Kidney (tissue), 14 donors: ENCODE results near the gene IMMP2L. TPM values are rescaled to one million over a fixed set of nuclear protein-coding genes. Genes with fewer than 3 reads are reported as not detected.

Experiments used
- DNase-seq, 5 donors: peaks; one replicate each; pipeline ENCODE4 v3.0.0-alpha.2; 2013 to 2020
- FAIRE-seq: peaks from 2 replicates; lab custom pipeline; 2012; peaks lifted over from hg19 to GRCh38; lab: Jason Lieb, UNC
- H3K27ac ChIP-seq, 2 donors: one replicate each; pipeline ENCODE4 v1.7.0; 2013; ENCODE audit warnings: low read depth in 2 of 2, low read length in 2 of 2, inconsistent platforms in 1 of 2
- H3K27me3 ChIP-seq: one replicate; pipeline ENCODE4 v1.7.1; 2013; ENCODE audit warnings: low read length, inconsistent platforms; ENCODE audit not compliant: control insufficient read depth, insufficient read depth
- H3K36me3 ChIP-seq, 3 donors: one replicate each; pipeline versions ENCODE4 v1.7.0 to v1.7.1; 2013; ENCODE audit warnings: low read length in 3 of 3, control low read depth in 1 of 3, inconsistent platforms in 1 of 3; ENCODE audit not compliant: insufficient read depth in 3 of 3, control insufficient read depth in 2 of 3
- H3K4me1 ChIP-seq, 3 donors: one replicate each; pipeline versions ENCODE4 v1.7.0 to v1.7.1; 2013; ENCODE audit warnings: low read length in 3 of 3, inconsistent platforms in 1 of 3, low read depth in 1 of 3; ENCODE audit not compliant: control insufficient read depth in 2 of 3, insufficient read depth in 2 of 3
- H3K4me3 ChIP-seq, 3 donors: one replicate each; pipeline versions ENCODE4 v1.7.0 to v1.8.1; 2013; ENCODE audit warnings: low read length in 3 of 3, control low read depth in 1 of 3, inconsistent platforms in 1 of 3
- H3K9ac ChIP-seq, 3 donors: one replicate each; pipeline versions ENCODE4 v1.7.0 to v1.7.1; 2013; ENCODE audit warnings: low read length in 3 of 3, control low read depth in 1 of 3, inconsistent platforms in 1 of 3
- H3K9me3 ChIP-seq, 3 donors: one replicate each; pipeline versions ENCODE4 v1.7.0 to v1.7.1; 2013; ENCODE audit warnings: low read length in 3 of 3, control low read depth in 1 of 3, inconsistent platforms in 1 of 3; ENCODE audit not compliant: control insufficient read depth in 2 of 3, insufficient read depth in 1 of 3
- CTCF ChIP-seq: IDR thresholded peaks from 3 replicates; pipeline ENCODE4 v1.5.1; 2012; ENCODE audit warnings: mild to moderate bottlenecking, moderate library complexity, borderline replicate concordance; ENCODE audit not compliant: insufficient read depth; ENCODE audit errors: extremely low read depth
- intact Hi-C: fragments of 100-400 bp; cut with DNase I; formaldehyde crosslinking; loops from one replicate; pipeline ENCODE4 v1.11.1; 2022
- polyA plus RNA-seq: library from polyadenylated mRNA; stranded (reverse); fragments of 350-450 nt; fragmentation: Illumina TruSeq; extraction: RNeasy Lipid Tissue Mini Kit (QIAGEN cat#74804); gene quantifications from one replicate; pipeline ENCODE4 v1.2.3, GENCODE V29; 2014; ENCODE audit warnings: low read depth, low replicate concordance; ENCODE audit not compliant: insufficient read depth
- total RNA-seq: library from RNA; stranded (reverse); fragmentation: NEBNext Ultra II Directional; extraction: Animal tissue kit (Norgen Biotek cat#: 25700); gene quantifications from one replicate; pipeline ENCODE4 v1.2.1, GENCODE V29; 2021
- donor health status: control.
- donor health status: control.
- donor health status: control.
- donor health status: control.
- donor health status: control.
- donor health status: DM: yes; HTN: yes; CAD: no.
- donor health status: Normal renal cell carcinoma (clear cell type).

Gene IMMP2L
- total and polyA plus RNA-seq, 2 donors from 2014 or later, result 46.4 to 52.1 TPM

- DNase-seq (peak in 1 of 5 donors; percentile 19), FAIRE-seq (no peak)
- Histone ChIP-seq H3K4me3 (no peak overlapping the region), H3K9ac (no peak overlapping the region), H3K27me3 (no peaks in the 10 kb centered on the region), H3K4me1 (peaks cover 0 to 6% (median 0%) of the 10 kb centered on the region in 3 donors), H3K36me3 (no peaks in the 10 kb centered on the region), H3K27ac (no peak overlapping the region), H3K9me3 (no peaks in the 10 kb centered on the region)
- intact Hi-C loops, result no loop called here
- no peak for TF ChIP-seq CTCF
Observed at GRCh38 chr7:110830778-110831177, 731.5 kb downstream of the IMMP2L start.

GRCh38 chr7:110827936-110828335, 734.4 kb downstream of the IMMP2L start:
- Histone ChIP-seq H3K36me3 (no peaks in the 10 kb centered on the region), H3K4me3 (no peak overlapping the region), H3K9me3 (no peaks in the 10 kb centered on the region), H3K9ac (no peak overlapping the region), H3K4me1 (no peaks in the 10 kb centered on the region), H3K27ac (no peak overlapping the region), H3K27me3 (no peaks in the 10 kb centered on the region)
- intact Hi-C loops, result no loop called here
- FAIRE-seq (no peak), DNase-seq (no peak)
- no peak for TF ChIP-seq CTCF

- intact Hi-C loops, result no loop called here
- H3K9me3 ChIP-seq, result no peaks in the 10 kb centered on the region
- H3K36me3 ChIP-seq, result no peaks in the 10 kb centered on the region
- no peak overlapping the region for H3K4me3 ChIP-seq
- FAIRE-seq, result no peak
- no peaks in the 10 kb centered on the region for H3K27me3 ChIP-seq
- H3K9ac ChIP-seq, result no peak overlapping the region
- H3K27ac ChIP-seq, result no peak overlapping the region
- no peak for TF ChIP-seq CTCF
- no peaks in the 10 kb centered on the region for H3K4me1 ChIP-seq
- no peak for DNase-seq
Observed at GRCh38 chr7:110827287-110827855, 734.9 kb downstream of the IMMP2L start.

GRCh38 chr7:110813986-110814385, 748.3 kb downstream of the IMMP2L start:
- FAIRE-seq, result no peak
- no peak for TF ChIP-seq CTCF

More at GRCh38 chr7:110813986-110814385, 748.3 kb downstream of the IMMP2L start:
- Histone ChIP-seq H3K27ac (no peak overlapping the region), H3K4me1 (no peaks in the 10 kb centered on the region), H3K9ac (no peak overlapping the region), H3K27me3 (no peaks in the 10 kb centered on the region), H3K9me3 (no peaks in the 10 kb centered on the region), H3K4me3 (no peak overlapping the region), H3K36me3 (no peaks in the 10 kb centered on the region)
- no peak for DNase-seq
- intact Hi-C loops, result no loop called here
